Fibroblast of mammary gland (primary cell): ENCODE results near the gene RTRAF.

ENCODE experiments used
- DNase-seq: peaks from one replicate; pipeline ENCODE4 v3.0.0-alpha.2; 2010; ENCODE audit warnings: low read depth
- H3K4me3 ChIP-seq: 2 replicates; pipeline ENCODE4 v1.5.1; 2011; ENCODE audit warnings: low read depth, mild to moderate bottlenecking, low read length, moderate library complexity; ENCODE audit not compliant: control insufficient read depth
- TF ChIP-seq, protein P1 (sequence below): conservative IDR thresholded peaks from 2 replicates; pipeline ENCODE4 v1.5.1; 2011; ENCODE audit warnings: low read depth, low read length, inconsistent platforms; ENCODE audit not compliant: control insufficient read depth, insufficient read depth

Gene RTRAF

DNA sequence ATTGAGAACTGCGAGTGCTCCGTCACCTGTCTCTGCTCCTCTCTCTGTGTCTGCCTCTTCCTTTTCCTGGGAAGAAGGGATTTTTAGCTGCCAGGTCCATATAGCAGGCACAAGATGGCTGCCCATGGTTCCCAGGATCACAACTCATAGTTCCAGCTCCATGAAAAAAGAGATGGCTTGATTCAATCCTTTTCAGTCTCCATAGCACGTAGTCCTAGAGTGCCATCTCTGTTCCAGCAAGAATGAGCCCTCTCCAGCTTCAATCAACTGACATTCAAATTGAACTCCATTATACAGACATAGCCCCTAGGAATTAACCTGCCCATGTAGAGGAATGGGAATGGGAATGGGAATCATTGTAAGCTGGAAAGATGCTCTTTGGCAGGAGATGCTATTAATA lies 34.7 kb upstream of the RTRAF start:
- H3K4me3 ChIP-seq, result no peak overlapping the region
- DNase-seq, result no peak
- TF ChIP-seq, protein P1, sequence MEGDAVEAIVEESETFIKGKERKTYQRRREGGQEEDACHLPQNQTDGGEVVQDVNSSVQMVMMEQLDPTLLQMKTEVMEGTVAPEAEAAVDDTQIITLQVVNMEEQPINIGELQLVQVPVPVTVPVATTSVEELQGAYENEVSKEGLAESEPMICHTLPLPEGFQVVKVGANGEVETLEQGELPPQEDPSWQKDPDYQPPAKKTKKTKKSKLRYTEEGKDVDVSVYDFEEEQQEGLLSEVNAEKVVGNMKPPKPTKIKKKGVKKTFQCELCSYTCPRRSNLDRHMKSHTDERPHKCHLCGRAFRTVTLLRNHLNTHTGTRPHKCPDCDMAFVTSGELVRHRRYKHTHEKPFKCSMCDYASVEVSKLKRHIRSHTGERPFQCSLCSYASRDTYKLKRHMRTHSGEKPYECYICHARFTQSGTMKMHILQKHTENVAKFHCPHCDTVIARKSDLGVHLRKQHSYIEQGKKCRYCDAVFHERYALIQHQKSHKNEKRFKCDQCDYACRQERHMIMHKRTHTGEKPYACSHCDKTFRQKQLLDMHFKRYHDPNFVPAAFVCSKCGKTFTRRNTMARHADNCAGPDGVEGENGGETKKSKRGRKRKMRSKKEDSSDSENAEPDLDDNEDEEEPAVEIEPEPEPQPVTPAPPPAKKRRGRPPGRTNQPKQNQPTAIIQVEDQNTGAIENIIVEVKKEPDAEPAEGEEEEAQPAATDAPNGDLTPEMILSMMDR, result no peak

DNA sequence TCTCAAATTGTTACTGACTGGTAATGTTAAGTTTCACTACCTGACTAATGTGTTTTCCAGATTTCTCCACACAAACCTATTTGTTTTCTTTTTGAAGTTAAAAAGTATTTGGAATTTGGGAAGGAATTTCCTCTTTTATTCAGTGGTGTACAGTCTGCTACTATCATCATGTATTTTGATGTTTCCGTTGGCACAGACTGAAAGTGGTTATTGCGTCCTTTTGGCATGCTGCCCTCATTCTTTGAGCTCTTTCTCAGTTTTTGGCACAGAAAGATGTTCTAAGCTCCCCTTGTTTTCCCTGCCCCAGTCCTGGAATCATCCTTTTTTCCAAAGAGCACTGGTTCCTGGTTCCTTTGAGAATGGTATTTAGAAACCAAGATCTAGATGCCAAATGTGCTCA lies 31.4 kb upstream of the RTRAF start:
- TF ChIP-seq, protein P1, result no peak
- DNase-seq, result peak; percentile 82
- no peak overlapping the region for H3K4me3 ChIP-seq

DNA sequence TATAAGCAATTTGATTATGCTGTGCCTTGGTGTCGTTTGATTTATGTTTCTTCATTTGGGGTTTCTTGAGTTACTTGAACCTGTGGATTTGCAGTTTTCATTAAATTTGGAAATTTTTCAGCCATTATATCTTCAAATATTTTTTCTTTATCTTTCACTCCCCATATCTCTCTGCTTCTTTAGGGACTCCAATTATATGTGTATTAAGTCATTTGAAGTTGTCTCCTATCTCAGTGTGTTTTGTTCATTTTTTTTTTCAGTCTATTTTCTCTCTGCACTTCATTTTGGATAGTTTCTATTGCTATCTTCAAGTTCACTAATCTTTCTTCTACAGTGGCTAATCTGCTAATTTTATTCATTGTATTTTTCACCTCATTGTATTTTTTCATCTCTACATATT lies 29.4 kb upstream of the RTRAF start:
- no peak for DNase-seq
- TF ChIP-seq, protein P1, result no peak
- H3K4me3 ChIP-seq, result no peak overlapping the region

DNA sequence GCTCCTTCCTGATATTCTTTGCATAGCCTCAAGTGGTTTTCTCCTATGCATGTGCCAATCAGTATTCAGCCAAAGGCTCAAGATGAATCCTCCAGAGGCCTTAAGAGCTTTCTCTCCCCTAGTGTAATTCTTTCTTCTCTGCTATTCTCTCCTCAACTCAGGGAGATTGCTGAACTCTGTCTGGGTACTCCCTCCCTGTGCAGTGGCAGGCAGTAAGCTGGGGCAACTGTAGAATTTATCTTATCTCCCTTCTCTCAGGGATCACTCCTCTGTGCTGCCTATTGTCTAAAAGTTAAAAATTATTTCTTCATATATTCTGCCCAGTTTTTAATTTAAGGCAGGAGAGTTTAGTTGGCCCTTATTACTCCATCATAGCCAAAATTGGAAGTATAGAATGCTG lies 28.5 kb upstream of the RTRAF start:
- H3K4me3 ChIP-seq, result no peak overlapping the region
- no peak for DNase-seq
- TF ChIP-seq, protein P1, result no peak

DNA sequence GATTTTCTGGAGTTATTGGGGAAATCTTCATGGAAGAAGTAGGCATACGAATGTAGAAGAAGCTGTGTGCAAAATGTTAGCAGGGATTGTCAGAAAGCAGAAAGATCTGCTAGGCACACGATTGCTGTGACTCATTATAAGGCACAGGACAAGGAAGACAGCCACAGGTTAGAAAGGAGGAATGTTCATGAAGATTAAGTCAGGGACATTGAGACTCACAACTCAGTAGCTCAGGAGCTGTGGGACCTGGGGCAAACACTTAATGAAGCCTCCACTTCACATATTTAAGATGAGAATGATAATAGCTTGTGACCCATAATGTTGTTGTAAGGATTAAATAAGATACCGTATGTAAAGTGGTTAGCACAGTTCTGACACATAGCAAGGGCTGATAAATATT lies 26.6 kb upstream of the RTRAF start:
- no peak overlapping the region for H3K4me3 ChIP-seq
- DNase-seq, result peak; percentile 4
- TF ChIP-seq, protein P1, result no peak

DNA sequence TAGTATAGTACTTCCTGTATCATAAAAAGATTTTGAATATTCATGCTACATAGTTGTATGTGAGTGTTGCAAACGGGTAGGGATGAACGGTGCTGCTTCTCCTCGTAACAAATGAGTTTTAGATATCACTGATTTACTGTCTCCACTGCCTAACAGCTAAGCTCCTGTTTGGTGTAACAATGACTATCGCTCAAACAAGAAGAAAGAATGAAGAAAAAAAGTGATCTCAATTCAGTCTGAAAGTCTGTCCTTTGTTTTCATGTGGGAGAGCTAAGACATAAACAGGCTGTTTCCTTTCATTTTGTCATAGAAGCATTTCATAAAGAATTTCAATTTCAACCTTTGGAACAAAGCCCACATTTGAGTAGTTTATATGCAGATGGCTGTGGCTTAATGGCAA lies 26.1 kb upstream of the RTRAF start:
- TF ChIP-seq, protein P1, result no peak
- DNase-seq, result no peak
- no peak overlapping the region for H3K4me3 ChIP-seq

DNA sequence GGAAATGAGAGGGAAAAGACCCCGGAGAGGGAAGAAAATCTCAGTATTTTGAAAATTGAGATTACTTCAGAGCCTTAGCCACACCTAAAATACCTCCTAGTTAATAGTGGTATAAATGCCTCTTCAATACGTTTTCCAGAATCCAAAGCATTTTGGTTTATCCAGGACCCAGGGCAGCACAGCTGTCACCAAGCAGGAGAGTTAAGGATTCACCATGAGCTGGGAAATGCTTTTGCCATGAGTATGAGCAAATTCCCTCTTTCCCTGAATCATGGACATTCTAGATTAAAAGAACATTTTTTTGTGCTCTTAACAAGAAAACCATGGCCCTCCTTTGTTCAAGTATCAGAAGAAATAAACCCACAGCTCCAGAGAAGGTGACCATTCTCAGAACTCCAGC lies 21.8 kb upstream of the RTRAF start:
- no peak for DNase-seq
- TF ChIP-seq, protein P1, result no peak
- no peak overlapping the region for H3K4me3 ChIP-seq
